Prostate gland (tissue), 2 donors: ENCODE measurements around the gene NEBL.

ENCODE experiments used
- POLR2A ChIP-seq: fragments of 450-650 bp; IDR thresholded peaks from one replicate; pipeline ENCODE4 v1.6.1; 2016; ENCODE audit warnings: antibody characterized with exemption, mild to moderate bottlenecking
- POLR2AphosphoS5 ChIP-seq: sonication (generic); formaldehyde crosslinking; IDR thresholded peaks from one replicate; pipeline ENCODE4 v1.6.1; 2017; ENCODE audit warnings: antibody characterized with exemption
- TF ChIP-seq, protein P1 (sequence below), 4 experiments: fragments of 200-600 bp in 2 of 4; fragments of 450-650 bp in 2 of 4; sonication (generic) in 2 of 4; IDR thresholded peaks; 1 replicate in 3 of 4; 2 replicates in 1 of 4; pipeline ENCODE4 v1.5.1; 2016 to 2019; ENCODE audit warnings: antibody characterized with exemption in 4 of 4, mild to moderate bottlenecking in 2 of 4, moderate library complexity in 2 of 4

DNA sequence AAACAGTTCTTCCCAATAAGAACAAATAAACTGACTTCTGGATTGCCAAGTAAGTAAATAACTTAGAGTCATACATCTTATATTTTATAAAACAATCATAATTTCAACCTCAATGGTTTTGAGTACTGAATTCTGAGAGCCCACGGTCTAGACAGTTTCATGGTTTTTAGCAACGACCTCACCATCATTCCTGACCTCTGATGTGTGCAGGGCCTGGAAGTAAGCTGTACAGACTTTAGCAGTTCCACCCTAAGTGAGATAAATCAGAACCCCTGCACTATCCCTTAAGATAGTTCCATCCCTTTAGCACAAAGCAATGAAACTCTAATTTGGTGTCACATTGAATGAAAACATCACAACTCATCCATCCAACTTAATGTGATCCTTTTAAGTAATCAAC lies 86.0 kb downstream of the NEBL start:
- TF ChIP-seq, protein P1, sequence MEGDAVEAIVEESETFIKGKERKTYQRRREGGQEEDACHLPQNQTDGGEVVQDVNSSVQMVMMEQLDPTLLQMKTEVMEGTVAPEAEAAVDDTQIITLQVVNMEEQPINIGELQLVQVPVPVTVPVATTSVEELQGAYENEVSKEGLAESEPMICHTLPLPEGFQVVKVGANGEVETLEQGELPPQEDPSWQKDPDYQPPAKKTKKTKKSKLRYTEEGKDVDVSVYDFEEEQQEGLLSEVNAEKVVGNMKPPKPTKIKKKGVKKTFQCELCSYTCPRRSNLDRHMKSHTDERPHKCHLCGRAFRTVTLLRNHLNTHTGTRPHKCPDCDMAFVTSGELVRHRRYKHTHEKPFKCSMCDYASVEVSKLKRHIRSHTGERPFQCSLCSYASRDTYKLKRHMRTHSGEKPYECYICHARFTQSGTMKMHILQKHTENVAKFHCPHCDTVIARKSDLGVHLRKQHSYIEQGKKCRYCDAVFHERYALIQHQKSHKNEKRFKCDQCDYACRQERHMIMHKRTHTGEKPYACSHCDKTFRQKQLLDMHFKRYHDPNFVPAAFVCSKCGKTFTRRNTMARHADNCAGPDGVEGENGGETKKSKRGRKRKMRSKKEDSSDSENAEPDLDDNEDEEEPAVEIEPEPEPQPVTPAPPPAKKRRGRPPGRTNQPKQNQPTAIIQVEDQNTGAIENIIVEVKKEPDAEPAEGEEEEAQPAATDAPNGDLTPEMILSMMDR (IDR thresholded peaks at IDR 0.05), result no peak
- no peak for TF ChIP-seq POLR2A
- TF ChIP-seq POLR2AphosphoS5, result no peak
